ENCODE measurements around the gene VAV1.

The VAV1 gene
- total RNA-seq, result 142 to 155 reads per million in 2 donors

GRCh38 chr19:6772028-6772865 is at the start of gene VAV1:
VAV1 (plus strand) TSS chr19:6772708; CDS start chr19:6772808, 100 bp downstream.
- DNase-seq, result peak; percentile 73

- no peak for DNase-seq
Measured at GRCh38 chr19:6723108-6723618, 49.3 kb upstream of the VAV1 start.

GRCh38 chr19:6723738-6724137 is 48.8 kb upstream of the VAV1 start:
- DNase-seq, result no peak

- DNase-seq, result no peak
Measured at GRCh38 chr19:6724631-6725492, 47.6 kb upstream of the VAV1 start.

GRCh38 chr19:6725513-6726231 is 46.8 kb upstream of the VAV1 start:
- no peak for DNase-seq

GRCh38 chr19:6728346-6728745 is 44.2 kb upstream of the VAV1 start:
- DNase-seq, result no peak

- no peak for DNase-seq
Measured at GRCh38 chr19:6729573-6730152, 42.8 kb upstream of the VAV1 start.

GRCh38 chr19:6730153-6730804 is 42.2 kb upstream of the VAV1 start:
- DNase-seq, result no peak

- DNase-seq, result no peak
Measured at GRCh38 chr19:6730941-6731670, 41.4 kb upstream of the VAV1 start.

GRCh38 chr19:6731822-6732221 is 40.7 kb upstream of the VAV1 start:
- DNase-seq, result no peak

GRCh38 chr19:6732803-6733337 is 39.6 kb upstream of the VAV1 start:
- no peak for DNase-seq

- no peak for DNase-seq
Measured at GRCh38 chr19:6733338-6734095, 39.0 kb upstream of the VAV1 start.

- no peak for DNase-seq
Measured at GRCh38 chr19:6734096-6734696, 38.3 kb upstream of the VAV1 start.

GRCh38 chr19:6735181-6735911 is 37.2 kb upstream of the VAV1 start:
- no peak for DNase-seq

GRCh38 chr19:6736169-6736916 is 36.2 kb upstream of the VAV1 start:
- DNase-seq, result peak; percentile 42

- no peak for DNase-seq
Measured at GRCh38 chr19:6736917-6737283, 35.6 kb upstream of the VAV1 start.

GRCh38 chr19:6737284-6737872 is 35.1 kb upstream of the VAV1 start, which contains the start of gene GPR108:
GPR108 (minus strand) TSS chr19:6737580; CDS start chr19:6737576, 4 bp downstream.
- DNase-seq, result peak; percentile 99
